GM18507 (cell line): ENCODE data around the gene SPDYE2B.
"Not testable (repeated sequence)": the region's sequence is repeated elsewhere in the genome, so short reads cannot be mapped to it uniquely, and the experiment has no call there.

Source experiments
- DNase-seq: peaks from one replicate; pipeline ENCODE4 v3.0.0; 2011; ENCODE audit warnings: low read depth; ENCODE audit not compliant: insufficient read length; ENCODE audit errors: extremely low spot score
- FAIRE-seq: peaks from 2 replicates; lab custom pipeline; 2011; peaks lifted over from hg19 to GRCh38; lab: Jason Lieb, UNC

The SPDYE2B gene

GRCh38 chr7:102636956-102637355, 13.2 kb upstream of the SPDYE2B start:
- DNase-seq, FAIRE-seq: not testable (repeated sequence)

GRCh38 chr7:102638848-102639247, 11.3 kb upstream of the SPDYE2B start:
- FAIRE-seq, DNase-seq: not testable (repeated sequence)

- FAIRE-seq, DNase-seq: not testable (repeated sequence)
These were observed 7.4 kb upstream of the SPDYE2B start, which contains the start of gene UPK3BL1 for GRCh38 chr7:102642691-102643090. UPK3BL1 (minus strand) TSS chr7:102642791; CDS start chr7:102642741, 50 bp downstream.

GRCh38 chr7:102643404-102643803, 6.7 kb upstream of the SPDYE2B start:
- not testable (repeated sequence) for FAIRE-seq, DNase-seq

GRCh38 chr7:102647813-102648212, 2.3 kb upstream of the SPDYE2B start:
- not testable (repeated sequence) for DNase-seq, FAIRE-seq

- not testable (repeated sequence) for FAIRE-seq, DNase-seq
These were observed 14.6 kb downstream of the SPDYE2B start for GRCh38 chr7:102664765-102665164.

GRCh38 chr7:102666850-102667249, 16.7 kb downstream of the SPDYE2B start:
- not testable (repeated sequence) for DNase-seq, FAIRE-seq

GRCh38 chr7:102667523-102667922, 17.4 kb downstream of the SPDYE2B start:
- DNase-seq, FAIRE-seq: not testable (repeated sequence)

- DNase-seq = peak; percentile 35
- FAIRE-seq = not testable (repeated sequence)
These were observed 21.2 kb downstream of the SPDYE2B start, which contains the start of gene POLR2J2 for GRCh38 chr7:102671166-102671955. POLR2J2 (minus strand) TSS chr7:102671663; CDS start chr7:102671601, 62 bp downstream.

- FAIRE-seq, DNase-seq: not testable (repeated sequence)
These were observed 21.8 kb downstream of the SPDYE2B start for GRCh38 chr7:102671956-102672307.

GRCh38 chr7:102673447-102674067, 23.4 kb downstream of the SPDYE2B start:
- FAIRE-seq, DNase-seq: not testable (repeated sequence)

GRCh38 chr7:102675545-102675944, 25.4 kb downstream of the SPDYE2B start:
- DNase-seq, FAIRE-seq: not testable (repeated sequence)

- FAIRE-seq = not testable (repeated sequence)
These were observed 30.7 kb downstream of the SPDYE2B start for GRCh38 chr7:102680780-102681179.

GRCh38 chr7:102682560-102682959, 32.4 kb downstream of the SPDYE2B start:
- not testable (repeated sequence) for FAIRE-seq, DNase-seq

More at GRCh38 chr7:102680780-102681179, 30.7 kb downstream of the SPDYE2B start:
- not testable (repeated sequence) for DNase-seq

GRCh38 chr7:102688299-102689036, 38.3 kb downstream of the SPDYE2B start:
- not testable (repeated sequence) for DNase-seq, FAIRE-seq

GRCh38 chr7:102689436-102690282, 39.5 kb downstream of the SPDYE2B start:
- not testable (repeated sequence) for FAIRE-seq

GRCh38 chr7:102690602-102691001, 40.5 kb downstream of the SPDYE2B start:
- not testable (repeated sequence) for DNase-seq

More at GRCh38 chr7:102689436-102690282, 39.5 kb downstream of the SPDYE2B start:
- DNase-seq = not testable (repeated sequence)

GRCh38 chr7:102694008-102694407, 43.9 kb downstream of the SPDYE2B start:
- not testable (repeated sequence) for DNase-seq
- peak; percentile 15 for FAIRE-seq

More at GRCh38 chr7:102690602-102691001, 40.5 kb downstream of the SPDYE2B start:
- not testable (repeated sequence) for FAIRE-seq
